NCI-H1930 (cell line): ENCODE data around the gene RHOF.
A peak's percentile ranks its signal among the peaks of the same experiment; 100 is the strongest.
"Not testable (repeated sequence)": the region's sequence is repeated elsewhere in the genome, so short reads cannot be mapped to it uniquely, and the experiment has no call there.

Experiments
- DNase-seq, 2 experiments: peaks; one replicate each; lab custom pipeline; 2025; lab: John Stamatoyannopoulos, UW

RHOF gene

DNA sequence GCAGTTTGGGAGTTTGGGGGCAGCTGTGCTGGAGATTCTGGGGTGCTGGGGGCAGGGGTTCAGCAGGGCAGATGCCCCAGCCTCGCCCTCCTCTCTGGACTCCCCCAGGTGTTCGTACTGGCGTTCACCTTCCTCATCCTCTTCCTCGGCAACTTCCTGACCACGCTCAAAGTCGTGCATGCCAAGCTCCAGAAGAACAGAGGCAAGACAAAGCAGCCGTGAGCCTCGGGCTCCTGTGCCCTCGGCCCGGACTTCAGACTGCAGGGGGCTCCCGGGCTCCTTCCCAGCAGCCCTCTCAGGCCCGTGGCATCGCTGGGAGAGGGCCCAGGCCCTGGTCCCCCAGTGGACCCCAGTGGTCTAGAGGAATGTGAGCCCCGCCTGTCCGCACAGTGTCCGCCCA lies 18.0 kb downstream of the RHOF start:
- no peak for DNase-seq

DNA sequence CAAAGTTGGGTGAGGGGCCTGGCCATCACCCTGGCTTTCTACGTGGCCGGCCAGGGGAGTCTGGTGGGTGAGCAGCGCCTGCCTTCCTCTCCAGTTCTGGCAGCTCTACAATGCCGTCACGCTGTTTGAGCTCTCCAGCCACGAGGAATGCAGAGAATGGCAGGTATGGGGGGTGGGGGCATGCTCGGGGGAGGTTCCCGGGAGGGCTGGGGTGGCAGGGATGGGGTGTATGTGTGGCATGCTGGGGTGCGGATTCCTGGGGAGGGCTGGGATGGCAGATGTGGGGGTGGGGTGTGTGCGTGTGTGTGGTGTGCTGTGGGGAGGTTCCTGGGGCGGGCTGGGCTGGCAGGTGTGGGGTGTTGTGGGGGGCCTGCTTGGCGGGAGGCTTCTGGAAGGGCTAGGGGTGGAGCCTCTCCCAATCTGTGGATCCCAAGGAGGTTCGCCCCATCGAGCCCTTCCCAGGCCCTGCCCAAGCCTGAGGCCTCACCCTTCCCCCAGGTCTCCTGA lies 18.5 kb downstream of the RHOF start:
- no peak for DNase-seq

DNA sequence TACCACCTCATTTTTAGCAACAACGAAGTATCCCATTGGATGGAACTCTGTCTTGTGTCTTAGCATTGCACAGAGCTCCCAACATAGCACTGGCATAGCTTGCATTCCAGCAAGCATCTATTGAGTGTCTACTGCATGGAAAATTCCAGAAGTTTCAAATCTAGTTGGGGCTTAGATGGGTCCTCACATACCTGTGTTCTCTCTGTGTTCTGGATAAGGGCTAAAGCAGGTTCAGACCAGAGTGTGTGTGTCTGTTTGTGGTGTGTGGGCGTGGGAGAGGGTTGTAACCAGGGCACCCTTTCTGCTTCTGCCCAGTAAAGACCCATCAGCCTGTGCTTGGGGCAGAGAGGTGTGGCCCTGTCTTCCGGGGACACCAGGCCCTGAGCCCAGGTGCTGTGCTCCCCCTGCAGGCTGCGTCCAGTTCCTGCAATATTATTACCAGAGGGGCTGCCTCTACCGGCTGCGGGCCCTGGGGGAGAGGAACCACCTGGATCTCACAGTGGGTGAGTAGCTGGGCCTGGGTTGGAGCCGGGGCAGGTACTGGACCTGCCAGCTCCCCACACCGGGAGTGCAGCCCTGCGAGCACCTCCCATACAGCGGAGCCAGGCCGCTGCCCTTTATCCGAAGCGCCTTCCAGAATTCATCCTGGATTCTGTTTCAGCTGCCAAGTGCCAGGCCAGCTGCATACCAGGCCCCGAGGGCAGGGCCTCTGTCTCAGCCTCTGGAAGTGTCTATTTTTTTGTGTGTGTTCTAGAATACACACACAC lies 20.3 kb downstream of the RHOF start:
- peak in 1 of 2 experiments; percentile 15 for DNase-seq

DNA sequence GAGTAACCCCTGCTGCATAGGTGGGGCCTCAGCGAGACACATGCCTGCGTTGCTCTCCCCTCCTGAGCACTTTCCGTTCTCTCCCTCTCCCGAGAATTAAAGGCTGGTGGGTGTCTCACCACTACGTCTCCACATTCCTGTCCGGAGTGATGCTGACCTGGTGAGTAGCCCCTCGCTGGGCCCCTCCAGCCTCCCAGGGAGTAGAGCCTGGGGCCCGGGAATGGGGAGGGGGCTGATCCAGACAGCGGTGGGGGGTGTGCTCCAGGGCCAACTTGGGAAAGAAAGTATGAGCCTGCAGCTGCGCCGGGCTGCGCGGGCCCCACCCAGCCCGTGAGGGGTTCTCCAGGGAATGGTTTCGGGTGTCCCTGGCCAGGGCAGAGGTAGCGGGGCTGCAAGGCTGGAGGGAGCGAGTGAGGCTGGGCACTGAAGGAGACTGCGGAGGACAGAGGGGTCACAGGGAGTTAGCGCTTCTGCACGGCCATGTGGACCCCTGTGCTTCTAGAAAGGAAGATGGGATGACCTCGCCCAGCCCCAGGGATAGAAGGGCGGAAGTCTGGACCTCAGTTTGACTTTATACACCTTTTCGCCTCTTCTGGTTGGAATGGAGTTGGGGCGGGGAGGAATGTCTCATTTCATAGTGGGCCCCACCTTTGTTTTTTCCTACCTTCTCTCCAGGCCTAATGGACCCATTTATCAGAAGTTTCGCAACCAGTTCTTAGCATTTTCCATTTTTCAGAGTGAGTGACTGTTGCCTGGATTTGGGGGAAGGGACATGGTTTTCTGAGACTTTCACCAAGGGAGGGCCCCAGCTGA lies 22.5 kb downstream of the RHOF start:
- DNase-seq: no peak

DNA sequence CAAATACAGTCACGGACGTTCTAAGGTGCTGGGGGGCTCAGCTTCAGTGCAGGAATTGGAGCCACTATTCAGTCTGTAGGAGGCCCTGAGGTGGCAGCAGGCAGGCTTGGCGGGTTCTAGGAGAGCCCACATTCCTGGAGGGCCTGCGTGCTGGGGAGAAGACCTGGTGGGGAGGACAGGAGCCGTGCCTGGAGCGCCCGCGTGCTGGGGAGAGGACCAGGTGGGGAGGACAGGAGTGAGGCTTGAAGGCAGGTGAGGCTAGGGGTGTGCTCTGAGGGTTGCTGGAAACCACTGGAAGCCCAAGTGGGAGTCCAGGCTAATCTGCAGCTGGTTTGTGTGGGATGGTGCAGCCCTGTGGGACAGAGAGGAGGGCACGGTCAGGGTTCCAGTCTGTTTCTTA lies 23.1 kb downstream of the RHOF start:
- DNase-seq: no peak

DNA sequence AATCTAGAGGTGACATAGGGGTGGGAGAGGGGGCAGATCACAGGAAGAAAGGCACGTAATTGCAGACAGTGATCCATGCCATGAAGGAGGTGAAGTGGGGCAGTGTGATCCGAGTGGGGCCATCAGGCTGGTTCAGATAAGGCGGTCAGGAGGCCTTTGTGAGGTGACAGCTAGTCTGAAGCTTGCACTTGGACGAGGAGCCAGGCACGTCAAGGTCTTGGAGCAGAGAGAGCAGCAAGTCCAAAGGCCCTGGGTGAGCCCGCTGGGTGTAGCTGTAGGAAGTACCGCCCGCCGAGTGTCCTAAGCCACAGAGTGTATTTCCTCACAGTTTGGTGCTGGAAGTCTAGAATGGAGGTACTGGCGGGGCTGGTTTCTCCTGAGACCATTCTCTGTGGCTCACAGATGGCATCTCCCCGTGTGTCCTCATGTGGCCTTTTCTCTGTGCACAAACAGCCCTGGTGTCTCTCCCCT lies 23.6 kb downstream of the RHOF start:
- no peak for DNase-seq

DNA sequence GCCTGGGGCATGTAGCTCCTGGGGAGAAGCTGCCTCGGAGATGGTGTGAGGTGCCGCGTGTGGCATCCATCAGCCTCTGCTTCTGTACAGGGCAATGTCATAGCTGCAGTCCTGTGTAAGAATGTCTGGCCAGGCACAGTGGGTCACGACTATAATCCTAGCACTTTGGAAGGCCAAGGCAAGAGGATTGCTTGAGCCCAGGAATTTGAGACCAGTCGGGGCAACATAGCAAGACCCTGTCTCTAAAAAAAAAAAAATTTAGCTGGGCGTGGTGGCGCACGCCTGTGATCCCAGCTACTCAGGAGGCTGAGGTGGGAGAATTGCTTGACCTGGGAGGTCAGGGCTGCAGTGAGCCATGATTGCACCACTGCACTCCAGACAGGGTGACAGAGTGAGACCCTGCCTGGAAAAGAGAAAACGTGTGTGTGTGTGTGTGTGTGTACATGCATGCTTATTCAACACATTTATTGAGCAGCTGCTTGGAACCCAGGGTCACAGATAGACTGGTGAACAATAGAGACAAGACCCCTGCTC lies 24.1 kb downstream of the RHOF start:
- DNase-seq: no peak

DNA sequence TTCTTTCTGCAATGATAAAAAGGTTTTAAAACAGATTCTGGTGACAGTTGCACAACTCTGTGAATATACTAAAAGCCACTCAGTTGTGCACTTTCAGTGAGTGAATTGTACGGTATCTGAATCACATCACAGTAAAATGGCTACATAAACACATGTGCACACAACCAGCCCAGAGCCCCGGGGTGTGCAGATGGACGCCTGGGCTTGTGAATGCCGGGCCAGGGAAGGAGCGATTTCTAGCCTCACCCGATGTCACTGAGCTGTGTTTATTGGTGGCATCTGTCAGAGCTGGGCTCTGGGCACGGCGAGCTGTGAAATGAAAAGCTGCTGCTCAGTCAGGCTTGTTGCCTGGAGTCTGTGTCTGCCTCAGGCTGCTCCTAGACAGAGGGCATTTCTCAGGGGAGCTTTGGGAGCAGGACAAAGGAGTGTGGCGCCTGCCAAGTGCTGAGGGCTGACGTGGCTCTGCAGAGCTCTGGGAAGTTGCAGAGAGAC lies 25.9 kb downstream of the RHOF start:
- no peak for DNase-seq

DNA sequence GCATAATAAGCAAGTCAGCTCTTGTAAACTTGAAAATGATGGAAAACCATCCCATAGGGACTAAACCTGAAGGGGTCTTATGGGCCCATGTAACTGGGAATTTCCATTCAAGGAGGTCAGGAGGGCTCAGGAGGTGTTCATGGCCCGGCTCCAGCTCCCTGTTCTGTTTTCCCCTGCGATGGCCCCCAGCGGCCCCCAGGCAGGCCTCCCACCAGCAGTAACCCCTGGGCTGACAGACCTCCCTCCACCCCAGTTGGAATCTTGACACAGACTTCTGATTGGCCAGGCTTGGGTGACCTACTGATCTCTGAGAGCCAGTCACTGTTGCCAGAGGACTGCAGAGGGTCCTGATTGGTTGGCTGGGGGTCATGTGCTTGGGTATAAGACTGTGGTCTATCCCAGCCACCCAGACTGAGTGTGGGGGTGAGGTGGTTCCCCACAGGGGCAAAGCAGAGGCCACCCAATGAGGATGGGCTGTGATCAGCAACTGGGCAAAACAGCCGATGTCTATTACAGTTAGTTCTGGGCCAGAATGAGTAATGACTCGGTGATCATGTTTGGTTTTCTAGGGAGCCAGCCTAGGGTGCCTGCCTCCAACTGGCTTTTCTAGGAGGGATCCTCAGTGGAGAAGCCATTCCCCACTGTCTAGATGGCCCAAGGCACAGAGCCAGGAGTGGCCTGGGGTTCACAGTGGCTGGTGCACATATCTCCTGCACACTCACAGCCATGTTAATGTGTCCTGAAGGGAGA lies 27.0 kb downstream of the RHOF start:
- no peak for DNase-seq

DNA sequence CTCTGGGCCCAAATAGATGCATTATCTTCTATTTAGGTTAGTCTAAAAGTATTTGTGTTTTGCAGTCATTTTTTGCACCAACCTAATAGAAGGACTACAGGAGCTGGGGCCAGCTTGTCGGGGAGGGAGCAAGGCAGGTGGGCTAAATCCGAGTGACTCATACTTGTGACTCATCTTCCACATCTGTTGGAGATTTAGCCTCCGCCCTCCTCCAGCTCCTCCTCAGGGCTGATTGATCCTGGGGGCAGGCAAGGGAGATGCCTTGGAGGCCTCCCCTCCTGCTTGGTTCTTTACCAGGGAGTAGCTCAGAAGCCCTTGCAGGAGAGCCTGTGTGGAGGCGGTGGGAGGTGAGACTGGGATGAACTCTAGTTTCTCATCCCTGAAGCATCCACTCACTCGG lies 27.9 kb downstream of the RHOF start:
- DNase-seq: no peak

DNA sequence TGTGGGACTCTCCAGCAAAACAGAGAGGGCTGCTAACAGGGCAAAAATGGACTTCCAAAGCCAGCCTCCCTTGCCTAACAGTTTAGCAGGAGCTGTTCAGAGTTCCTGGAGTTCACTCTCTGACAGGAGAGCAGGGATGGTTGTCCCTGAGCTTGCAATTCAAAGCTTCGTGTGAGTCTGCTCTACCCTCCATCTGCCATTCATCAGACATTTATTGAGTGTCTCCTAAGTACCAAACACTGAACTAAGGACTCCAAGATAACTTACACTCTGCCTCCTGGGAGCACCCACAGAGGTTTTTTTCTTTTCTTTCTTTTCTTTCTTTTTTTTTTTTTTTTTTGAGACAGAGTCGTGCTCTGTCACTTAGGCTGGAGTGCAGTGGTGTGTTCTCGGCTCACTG lies 28.7 kb downstream of the RHOF start:
- no peak for DNase-seq

DNA sequence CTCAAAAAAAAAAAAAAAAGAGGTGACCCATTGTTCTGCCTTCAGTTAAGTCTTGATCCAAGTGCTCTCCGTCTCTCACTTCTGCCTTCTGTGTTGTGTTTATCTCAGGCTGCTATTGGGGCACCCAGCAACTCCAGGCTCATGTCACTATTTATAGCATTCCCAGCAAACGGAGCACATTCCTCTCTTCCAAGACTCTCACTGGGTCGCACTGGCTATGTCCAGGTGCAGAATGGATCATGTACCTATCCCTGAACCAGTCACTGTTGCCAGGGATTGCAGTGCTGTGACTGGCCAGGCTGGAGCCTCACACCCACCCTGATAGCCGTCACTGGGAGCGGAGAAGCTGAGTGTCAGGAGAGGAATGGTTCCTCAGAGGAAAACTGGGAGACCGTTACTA lies 31.2 kb downstream of the RHOF start:
- no peak for DNase-seq

DNA sequence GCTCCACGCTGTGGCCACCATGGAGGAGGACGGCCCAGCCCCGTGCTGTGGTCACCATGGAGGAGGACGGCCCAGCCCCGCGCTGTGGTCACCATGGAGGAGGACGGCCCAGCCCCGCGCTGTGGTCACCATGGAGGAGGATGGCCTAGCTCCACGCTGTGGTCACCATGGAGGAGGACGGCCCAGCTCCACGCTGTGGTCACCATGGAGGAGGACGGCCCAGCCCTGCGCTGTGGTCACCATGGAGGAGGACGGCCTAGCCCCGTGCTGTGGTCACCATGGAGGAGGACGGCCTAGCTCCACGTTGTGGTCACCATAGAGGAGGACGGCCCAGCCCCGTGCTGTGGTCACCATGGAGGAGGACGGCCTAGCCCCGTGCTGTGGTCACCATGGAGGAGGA lies 35.0 kb downstream of the RHOF start:
- not testable (repeated sequence) for DNase-seq

DNA sequence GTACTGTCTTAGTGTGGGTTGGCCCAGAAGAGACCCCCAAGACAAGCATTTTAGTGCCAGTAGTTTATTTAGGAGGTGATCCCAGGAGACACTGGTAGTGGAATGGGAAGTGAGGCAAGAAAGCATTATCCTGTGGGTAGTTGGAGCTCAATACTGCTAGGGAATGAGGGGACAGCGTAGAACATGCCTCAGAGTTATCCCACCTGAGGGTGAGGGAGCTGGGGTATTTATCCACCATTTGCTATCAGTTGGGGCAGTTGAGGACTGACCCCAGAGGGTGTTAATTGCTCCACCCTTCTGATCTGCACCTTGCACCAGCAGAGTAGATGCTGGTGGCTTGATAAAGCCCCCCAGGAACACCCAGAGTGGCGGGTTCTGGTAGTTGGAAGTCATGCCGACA lies 37.9 kb downstream of the RHOF start:
- DNase-seq: no peak

DNA sequence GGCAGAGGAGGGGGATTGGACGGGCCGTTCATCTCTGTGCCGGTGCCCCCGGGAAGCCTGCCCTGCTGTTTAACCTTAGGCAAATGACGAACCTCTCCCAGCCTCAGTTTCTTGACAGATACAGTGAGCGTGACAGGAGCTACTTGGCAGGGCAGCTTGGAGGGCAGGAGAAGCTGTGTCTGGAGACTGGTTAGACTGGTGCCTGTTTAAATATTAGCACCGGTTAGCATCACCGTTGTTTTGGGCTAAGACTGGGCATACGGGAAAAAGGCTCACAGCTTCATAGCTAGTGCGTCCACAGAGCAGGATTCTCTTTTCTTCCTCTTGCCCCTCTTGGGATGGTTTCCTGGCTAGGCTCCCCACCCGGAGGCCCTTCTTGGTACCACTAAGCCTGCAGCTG lies 38.7 kb downstream of the RHOF start:
- no peak for DNase-seq

DNA sequence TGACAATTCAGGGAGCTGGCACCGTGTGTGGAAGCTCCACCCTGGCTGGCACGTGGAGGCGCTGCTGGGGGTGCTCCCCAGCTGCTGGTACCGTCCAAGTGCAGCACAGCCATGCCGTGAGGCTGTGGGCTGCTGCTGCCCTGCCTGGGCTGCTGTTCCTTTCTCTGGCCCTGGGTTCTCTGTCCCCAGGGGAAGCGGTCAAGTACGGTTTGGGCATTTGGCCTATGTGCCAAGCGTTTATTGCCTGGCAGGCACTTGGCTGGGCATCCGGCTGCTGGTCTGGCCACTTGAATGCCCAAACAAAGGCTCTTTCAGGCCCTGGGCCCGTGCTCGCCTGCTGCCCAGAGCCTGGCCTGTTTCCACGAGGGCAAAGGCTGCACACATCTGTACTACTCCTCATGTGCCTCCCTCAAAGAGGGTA lies 39.6 kb downstream of the RHOF start:
- DNase-seq: no peak

DNA sequence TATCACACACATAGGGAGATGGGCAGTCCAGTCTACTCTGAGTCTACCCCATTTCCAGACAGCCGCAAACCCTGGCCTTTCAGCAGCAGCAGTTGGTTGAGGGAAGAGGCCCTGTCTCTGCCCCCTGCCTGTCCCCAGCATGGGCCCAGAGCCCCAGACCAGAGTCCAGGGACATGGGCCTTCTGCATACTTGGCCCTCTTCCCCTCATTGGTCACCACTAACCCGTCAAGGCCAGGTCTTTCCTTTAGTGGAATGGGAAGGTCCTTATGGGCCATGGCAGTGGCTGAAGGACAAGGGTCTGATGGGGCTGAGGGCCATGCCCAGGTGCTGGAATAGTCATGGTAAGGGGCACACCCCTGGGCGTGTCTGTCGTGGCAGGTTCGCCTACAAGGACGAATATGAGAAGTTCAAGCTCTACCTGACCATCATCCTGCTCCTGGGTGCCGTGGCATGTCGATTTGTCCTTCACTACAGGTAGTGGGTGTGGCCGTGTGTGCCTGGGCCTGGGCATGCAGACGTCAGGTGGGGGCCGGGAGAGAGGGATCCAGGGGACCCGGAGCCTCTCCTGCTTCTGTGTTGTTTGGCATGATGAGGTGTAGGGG lies 41.6 kb downstream of the RHOF start:
- no peak for DNase-seq

DNA sequence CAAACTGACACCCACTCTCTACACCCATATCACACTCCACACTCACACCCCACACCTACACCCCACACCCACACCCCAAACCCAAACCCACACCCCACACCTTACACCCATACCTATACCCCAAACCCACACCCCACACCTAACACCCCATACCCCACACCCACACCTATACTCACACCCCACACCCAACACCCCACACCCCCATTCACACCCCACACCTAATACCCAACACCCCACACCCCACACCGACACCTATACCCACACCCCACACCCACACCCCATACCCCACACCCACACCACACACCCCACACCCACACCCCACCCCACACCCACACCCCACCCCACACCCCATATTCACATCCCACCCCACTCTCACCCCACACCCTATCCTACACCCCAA lies 42.5 kb downstream of the RHOF start:
- DNase-seq: no peak

DNA sequence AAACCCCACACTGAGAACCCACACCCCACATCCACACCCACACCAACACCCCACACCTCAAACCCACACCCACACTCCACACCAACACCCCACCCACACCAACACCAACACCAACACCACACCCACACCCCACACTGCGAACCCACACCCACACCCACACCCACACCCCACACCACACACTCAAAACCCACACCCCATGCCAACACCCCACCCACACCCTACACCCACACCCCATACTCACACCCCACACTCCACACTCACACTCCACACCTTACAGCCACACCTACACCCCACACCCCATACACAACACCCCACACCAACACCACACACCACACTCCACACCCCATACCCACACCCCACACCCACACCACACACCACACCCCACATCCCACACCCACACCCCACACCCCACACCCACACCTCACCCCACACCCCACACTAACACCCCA lies 43.0 kb downstream of the RHOF start:
- no peak for DNase-seq

DNA sequence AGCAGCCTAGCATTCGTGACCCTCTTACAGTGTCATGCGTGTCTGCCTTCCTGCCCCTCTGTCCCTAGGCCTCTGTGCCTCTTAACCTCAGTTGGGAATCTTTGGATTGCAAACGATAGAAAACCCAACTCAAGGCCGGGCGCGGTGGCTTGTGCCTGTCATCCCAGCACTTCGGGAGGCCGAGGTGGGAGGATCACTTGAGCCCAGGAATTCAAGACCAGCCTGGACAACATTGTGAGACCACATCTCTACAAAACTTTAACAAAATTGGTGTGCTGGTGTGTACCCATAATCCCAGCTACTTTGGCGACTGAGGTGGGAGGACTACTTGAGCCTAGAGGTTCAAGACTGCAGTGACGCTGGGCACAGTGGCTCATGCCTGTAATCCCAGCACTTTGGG lies 44.2 kb downstream of the RHOF start:
- no peak for DNase-seq

DNA sequence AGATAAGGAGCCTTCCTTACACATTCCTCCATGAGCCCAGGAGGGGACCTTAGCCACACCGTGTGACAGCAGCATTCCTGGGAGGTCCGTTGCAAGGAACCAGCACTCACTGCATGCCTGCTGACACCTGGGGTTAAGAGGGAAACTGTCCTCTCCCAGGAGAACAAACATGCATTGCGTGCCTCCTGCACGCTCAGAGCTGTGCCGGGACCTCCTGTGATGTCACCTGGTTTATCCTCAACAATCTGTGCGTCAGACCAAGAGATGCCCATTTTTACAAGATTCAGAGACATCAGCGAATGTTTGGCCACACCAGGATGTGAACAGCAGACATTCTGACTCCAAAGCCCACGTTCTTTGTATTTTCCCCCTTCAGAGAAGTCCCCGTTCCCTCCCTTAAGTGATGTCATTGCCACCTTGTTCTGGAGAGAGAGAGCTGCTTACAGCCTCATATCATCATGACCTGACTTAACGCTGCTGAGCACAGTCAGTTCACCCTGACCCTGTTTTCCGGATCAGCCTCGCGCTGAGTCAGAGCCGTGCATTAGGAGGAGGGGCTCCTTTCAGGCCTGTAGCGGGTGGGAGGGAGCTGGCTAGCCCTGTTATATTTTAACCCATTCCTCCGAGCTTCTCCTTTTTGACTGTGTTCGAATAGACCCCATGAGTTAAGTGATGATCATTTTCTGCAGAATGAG lies 44.8 kb downstream of the RHOF start:
- DNase-seq: no peak
